A673 (cell line): ENCODE data around the gene EXPH5.

Experiments used
- CTCF ChIP-seq: fragments of 300-800, 200-600 bp; sonication (generic); conservative IDR thresholded peaks from 2 replicates; pipeline ENCODE4 v1.5.1; 2017; ENCODE audit warnings: low read depth, mild to moderate bottlenecking, antibody characterized with exemption, low read length, moderate library complexity, mixed read lengths
- EZH2 ChIP-seq: fragments of 200-600 bp; sonication (generic); IDR thresholded peaks from 2 replicates; pipeline ENCODE4 v1.6.1; 2017; ENCODE audit warnings: borderline replicate concordance, low read depth, mild to moderate bottlenecking, mixed read lengths, antibody characterized with exemption, low read length; ENCODE audit not compliant: poor library complexity, severe bottlenecking

DNA sequence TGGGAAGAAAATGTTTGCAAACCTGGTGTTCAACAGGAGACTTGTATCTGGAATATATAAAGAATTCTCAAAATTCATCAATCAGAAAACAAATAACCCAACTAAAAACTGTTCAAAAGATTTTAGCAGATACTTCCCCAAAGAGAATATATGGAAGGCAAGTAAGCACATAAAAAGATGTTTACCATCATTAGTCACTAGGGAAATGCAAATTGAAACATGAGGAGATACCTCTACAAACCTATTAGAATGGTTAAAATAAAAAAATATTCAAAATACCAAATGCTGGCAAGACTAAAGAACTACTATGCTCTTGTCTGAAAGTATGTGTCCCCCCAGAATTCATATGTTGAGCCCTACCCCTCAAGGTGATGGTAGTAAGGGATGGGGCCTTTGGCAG, 8.6 kb downstream of the EXPH5 start:
- TF ChIP-seq CTCF (no peak), EZH2 (no peak)
